ENCODE results near the gene SEMA6A. TPM values are rescaled to one million over a fixed set of nuclear protein-coding genes. Genes with fewer than 3 reads are reported as not detected.

SEMA6A gene
- total and polyA plus RNA-seq, 9 of the 15 experiments (the other 6 are each of a cell fraction or from before 2014, with no cell fraction given), result 0.04 to 0.42 (median 0.18) TPM; not detected in 5

GRCh38 chr5:116464144-116464708 lies 110.4 kb downstream of the SEMA6A start:
- CTCF ChIA-PET (ENCODE audit: low intra/inter-chr PET ratio), result no interaction called here
- no peak overlapping the region for H3K9ac ChIP-seq (ENCODE audit: insufficient read depth in 1 of 2, low read depth in 2 of 2, low read length in 2 of 2)
- H2AFZ ChIP-seq (ENCODE audit: low read depth, low read length), result no peak overlapping the region
- 25% methylated on average over 7 of the region's 7 CpGs for WGBS (ENCODE audit: insufficient coverage, low coverage, missing lambda C conversion rate)
- no peak overlapping the region for H3K27ac ChIP-seq (ENCODE audit: extremely low read depth, low read depth, low read length)
- FAIRE-seq (no peak), DNase-seq (ENCODE audit: extremely low read depth in 1 of 4, low spot score in 3 of 4) (no peak), ATAC-seq (no peak)
- intact Hi-C loops (cut with micrococcal nuclease), result no loop called here
- H3K36me3 ChIP-seq (ENCODE audit: control insufficient read depth, insufficient read depth, low read length), result no peaks in the 10 kb centered on the region
- no peaks in the 10 kb centered on the region for H3K27me3 ChIP-seq (ENCODE audit: control insufficient read depth in 2 of 2, insufficient read depth in 2 of 2, low read length in 2 of 2)
- no peaks in the 10 kb centered on the region for H3K79me2 ChIP-seq (ENCODE audit: control insufficient read depth, insufficient read depth, low read length)
- no peaks in the 10 kb centered on the region for H4K20me1 ChIP-seq (replicated peaks; ENCODE audit: control insufficient read depth, insufficient read depth, low read length)
- H3K9me1 ChIP-seq (ENCODE audit: control insufficient read depth, insufficient read depth, low read length), result no peaks in the 10 kb centered on the region
- no peak overlapping the region for H3K4me3 ChIP-seq
- no peak overlapping the region for H3K4me2 ChIP-seq (ENCODE audit: insufficient read depth, low read length)
- no TSS peak for BruUV-seq (replicated peaks)
- in situ Hi-C loops (cut with MboI), result no loop called here
- no peaks in the 10 kb centered on the region for H3K4me1 ChIP-seq (replicated peaks in 1 of 2; ENCODE audit: control insufficient read depth in 2 of 2, insufficient read depth in 2 of 2, low read length in 2 of 2)
- POLR2A ChIA-PET, result interaction anchor here (0.6 kb wide), 1 partner anchor 255 kb away, joined by 4 read pairs; no protein-coding TSS in a partner anchor
- no peaks in the 10 kb centered on the region for H3K9me3 ChIP-seq (replicated peaks; ENCODE audit: control insufficient read depth, insufficient read depth, low read depth, low read length)
- TF ChIP-seq NR3C1 (CRISPR knock-in tag; IDR thresholded peaks at IDR 0.05) (no peak), ZNF518B (CRISPR knock-in tag; IDR thresholded peaks at IDR 0.05) (no peak), NR2F6 (CRISPR knock-in tag; IDR thresholded peaks at IDR 0.05) (no peak), FUS (optimal IDR thresholded peaks at IDR 0.05; ENCODE audit: low read depth, low read length) (no peak), POLR2H (tag; IDR thresholded peaks at IDR 0.05; ENCODE audit: low read depth) (no peak), SMARCA5 (IDR thresholded peaks at IDR 0.05) (no peak), ZNF3 (CRISPR knock-in tag; IDR thresholded peaks at IDR 0.05) (no peak), DNMT1 (IDR thresholded peaks at IDR 0.05) (no peak), ZNF318 (IDR thresholded peaks at IDR 0.05; ENCODE audit: borderline replicate concordance in 1 of 2, low read depth in 1 of 2) (no peak), ZBTB8A (IDR thresholded peaks at IDR 0.05; ENCODE audit: partially characterized antibody) (no peak), SRSF9 (IDR thresholded peaks at IDR 0.05; ENCODE audit: borderline replicate concordance, low read depth, low read length) (no peak)

Measured in K562 (cell line).